K562 (cell line): ENCODE data around the gene CLSTN2. TPM values are rescaled to one million over a fixed set of nuclear protein-coding genes. Genes with fewer than 3 reads are reported as not detected.

Source experiments
- ATAC-seq: fragments of 200-7000 bp; cut with Tn5 transposase; 3 replicates; pipeline ENCODE4 v1.9.1; 2020; ENCODE audit warnings: moderate library complexity
- BruUV-seq: library from RNA; stranded (reverse); fragments of 400-500 nt; replicated peaks from 2 replicates; lab custom pipeline; 2021; lab: Mats Ljungman, UMichigan
- CTCF ChIA-PET: fragments of 300-600 bp; formaldehyde crosslinking; extraction: SDS; loops from one replicate; lab custom pipeline; 2021; ENCODE audit warnings: low intra/inter-chr PET ratio; lab: Yijun Ruan, JAX
- POLR2A ChIA-PET: fragments of 300-600, 350-650 bp; sonication (Branson Sonifier 250); formaldehyde crosslinking; extraction: SDS; loops from one replicate; lab custom pipeline; 2021; ENCODE audit warnings: antibody characterized with exemption, inconsistent platforms; lab: Yijun Ruan, JAX
- DNase-seq, 4 experiments: peaks; one replicate each; pipeline versions ENCODE4 v3.0.0 to v3.0.0-alpha.2; 2011 to 2018; ENCODE audit warnings: low spot score in 3 of 4, mixed read lengths in 3 of 4; ENCODE audit errors: extremely low read depth in 1 of 4
- FAIRE-seq: peaks from 2 replicates; lab custom pipeline; 2011; peaks lifted over from hg19 to GRCh38; lab: Jason Lieb, UNC
- H2AFZ ChIP-seq: 2 replicates; pipeline ENCODE4 v1.6.0; 2011; ENCODE audit warnings: low read depth, low read length, control low read depth, inconsistent platforms
- H3K27ac ChIP-seq: fragments of 200-600 bp; 3 replicates; pipeline ENCODE4 v1.8.0; 2011; ENCODE audit warnings: low read depth, mild to moderate bottlenecking, control low read depth, inconsistent platforms, low read length, moderate library complexity, mixed read lengths; ENCODE audit errors: extremely low read depth
- H3K27me3 ChIP-seq, 2 experiments: fragments of 300-600 bp in 1 of 2; 2 replicates in 1 of 2; 3 replicates in 1 of 2; pipeline versions ENCODE4 v1.6.0 to v1.8.0; 2011; ENCODE audit warnings: inconsistent platforms in 2 of 2, low read length in 2 of 2, mild to moderate bottlenecking in 1 of 2, mixed read lengths in 1 of 2, moderate library complexity in 1 of 2; ENCODE audit not compliant: control insufficient read depth in 2 of 2, insufficient read depth in 2 of 2
- H3K36me3 ChIP-seq: fragments of 300-600 bp; 3 replicates; pipeline ENCODE4 v1.8.0; 2011; ENCODE audit warnings: mild to moderate bottlenecking, low read length, inconsistent platforms; ENCODE audit not compliant: control insufficient read depth, insufficient read depth
- H3K4me1 ChIP-seq, 2 experiments: fragments of 200-600 bp in 1 of 2; replicated peaks in 1 of 2; 2 replicates in 1 of 2; 3 replicates in 1 of 2; pipeline versions ENCODE4 v1.5.1 to v1.8.0; 2011; ENCODE audit warnings: inconsistent platforms in 2 of 2, low read length in 2 of 2, mild to moderate bottlenecking in 1 of 2, mixed read lengths in 1 of 2, moderate library complexity in 1 of 2; ENCODE audit not compliant: control insufficient read depth in 2 of 2, insufficient read depth in 2 of 2
- H3K4me2 ChIP-seq: 2 replicates; pipeline ENCODE4 v1.6.1; 2011; ENCODE audit warnings: low read length, control low read depth, inconsistent platforms, mixed read lengths; ENCODE audit not compliant: insufficient read depth
- H3K4me3 ChIP-seq: fragments of 200-600 bp; sonication (generic), shearing (Covaris generic); 2 replicates; pipeline ENCODE4 v1.5.1; 2016; ENCODE audit warnings: control low read depth, inconsistent platforms
- H3K79me2 ChIP-seq: fragments of 200-600 bp; 3 replicates; pipeline ENCODE4 v1.8.0; 2011; ENCODE audit warnings: low read length, inconsistent platforms; ENCODE audit not compliant: control insufficient read depth, insufficient read depth
- H3K9ac ChIP-seq, 2 experiments: 2 replicates each; pipeline versions ENCODE4 v1.6.0 to v1.6.1; 2011; ENCODE audit warnings: low read depth in 2 of 2, low read length in 2 of 2, control low read depth in 1 of 2, inconsistent platforms in 1 of 2, mild to moderate bottlenecking in 1 of 2, mixed read lengths in 1 of 2; ENCODE audit not compliant: insufficient read depth in 1 of 2
- H3K9me1 ChIP-seq: one replicate; pipeline ENCODE4 v1.6.0; 2011; ENCODE audit warnings: inconsistent platforms, mild to moderate bottlenecking, low read length, moderate library complexity; ENCODE audit not compliant: control insufficient read depth, insufficient read depth
- H3K9me3 ChIP-seq: replicated peaks from 2 replicates; pipeline ENCODE4 v1.5.1; 2011; ENCODE audit warnings: low read depth, low read length, inconsistent platforms; ENCODE audit not compliant: control insufficient read depth, insufficient read depth
- H4K20me1 ChIP-seq: replicated peaks from 2 replicates; pipeline ENCODE4 v1.6.1; 2011; ENCODE audit warnings: low read length, inconsistent platforms, mixed read lengths; ENCODE audit not compliant: control insufficient read depth, insufficient read depth
- CXXC5 ChIP-seq: fragments of 250-450 bp; sonication (Bioruptor Pico); IDR thresholded peaks from 2 replicates; pipeline ENCODE4 v1.8.0; 2022; ENCODE audit warnings: inconsistent platforms, mild to moderate bottlenecking, moderate library complexity
- MTA3 ChIP-seq: fragments of 450-650 bp; formaldehyde crosslinking; IDR thresholded peaks from 2 replicates; pipeline ENCODE4 v1.6.1; 2017; ENCODE audit warnings: mild to moderate bottlenecking, borderline replicate concordance
- RAD21 ChIP-seq, 2 experiments: fragments of 250-450 bp in 1 of 2; fragments of 450-650 bp in 1 of 2; sonication (Bioruptor Pico) in 1 of 2; formaldehyde crosslinking in 1 of 2; IDR thresholded peaks in 1 of 2; conservative IDR thresholded peaks in 1 of 2; 2 replicates each; pipeline versions ENCODE4 v1.4.0 to v1.8.0; 2020 to 2022; ENCODE audit warnings: mild to moderate bottlenecking in 2 of 2, moderate library complexity in 1 of 2
- RBM17 ChIP-seq: fragments of 200-400 bp; formaldehyde crosslinking; IDR thresholded peaks from 2 replicates; pipeline ENCODE4 v1.6.1; 2017; ENCODE audit warnings: low read depth, mild to moderate bottlenecking, low read length, borderline replicate concordance
- SMAD4 ChIP-seq: fragments of 250-450 bp; sonication (Bioruptor Pico); conservative IDR thresholded peaks from 2 replicates; pipeline ENCODE4 v1.8.0; 2021; ENCODE audit warnings: inconsistent platforms, mild to moderate bottlenecking, moderate library complexity
- SOX6 ChIP-seq: fragments of 450-650 bp; IDR thresholded peaks from 2 replicates; pipeline ENCODE4 v1.6.1; 2014; ENCODE audit warnings: mild to moderate bottlenecking
- SRF ChIP-seq, 2 experiments: fragments of 250-450, 450-650 bp in 1 of 2; sonication (Bioruptor Pico) in 1 of 2; sonication (generic) in 1 of 2; formaldehyde crosslinking; IDR thresholded peaks; 2 replicates each; pipeline versions ENCODE4 v1.5.0 to v1.5.1; 2020 to 2022; ENCODE audit warnings: mild to moderate bottlenecking in 1 of 2, missing genetic modification reagents in 1 of 2
- TAF7 ChIP-seq: fragments of 450-650 bp; IDR thresholded peaks from 2 replicates; pipeline ENCODE4 v1.6.1; 2016; ENCODE audit warnings: missing genetic modification characterization, missing compliant biosample characterization
- THRA ChIP-seq: fragments of 450-650 bp; IDR thresholded peaks from 2 replicates; pipeline ENCODE4 v1.6.1; 2017; ENCODE audit warnings: mild to moderate bottlenecking, moderate library complexity
- TRIM24 ChIP-seq, 2 experiments: fragments of 450-650 bp; IDR thresholded peaks; 2 replicates each; pipeline ENCODE4 v1.6.1; 2016
- XRCC5 ChIP-seq: fragments of 200-400 bp; formaldehyde crosslinking; IDR thresholded peaks from 2 replicates; pipeline ENCODE4 v1.6.1; 2017; ENCODE audit warnings: low read depth, mild to moderate bottlenecking, low read length
- YBX1 ChIP-seq: fragments of 450-650 bp; IDR thresholded peaks from 2 replicates; pipeline ENCODE4 v1.7.1; 2016; ENCODE audit warnings: mild to moderate bottlenecking
- ZKSCAN1 ChIP-seq: fragments of 150-350 bp; IDR thresholded peaks from 2 replicates; pipeline ENCODE4 v1.6.1; 2016; ENCODE audit warnings: low read depth, low read length
- ZNF232 ChIP-seq: sonication (generic); formaldehyde crosslinking; IDR thresholded peaks from 2 replicates; pipeline ENCODE4 v1.8.0; 2022; ENCODE audit warnings: mild to moderate bottlenecking, missing genetic modification reagents
- ZNF274 ChIP-seq: IDR thresholded peaks from 2 replicates; pipeline ENCODE4 v1.6.1; 2011; ENCODE audit warnings: low read depth, mild to moderate bottlenecking, low read length, moderate library complexity, borderline replicate concordance
- ZNF280B ChIP-seq: fragments of 250-450 bp; sonication (Bioruptor Pico); IDR thresholded peaks from 2 replicates; pipeline ENCODE4 v1.5.1; 2021; ENCODE audit warnings: mild to moderate bottlenecking
- ZNF311 ChIP-seq: fragments of 250-450 bp; sonication (Bioruptor Pico); IDR thresholded peaks from 2 replicates; pipeline ENCODE4 v1.4.0; 2020; ENCODE audit warnings: mild to moderate bottlenecking, moderate library complexity
- ZNF561 ChIP-seq: fragments of 450-650 bp; formaldehyde crosslinking; conservative IDR thresholded peaks from 2 replicates; pipeline ENCODE4 v1.4.0; 2020; ENCODE audit warnings: mild to moderate bottlenecking, moderate library complexity
- ZNF668 ChIP-seq: fragments of 250-450 bp; sonication (Bioruptor Pico); IDR thresholded peaks from 2 replicates; pipeline ENCODE4 v1.8.0; 2022; ENCODE audit warnings: mild to moderate bottlenecking, inconsistent platforms
- WGBS: fragments of 100-300 bp; shearing (Covaris generic); methylation state at CpG from one replicate; pipeline ENCODE4 v1.1.6; 2016; ENCODE audit warnings: low coverage, mixed read lengths; ENCODE audit not compliant: insufficient coverage; ENCODE audit errors: missing lambda C conversion rate; 5-methylcytosine and 5-hydroxymethylcytosine counted together
- in situ Hi-C: fragments of 300-500 bp; cut with MboI; formaldehyde crosslinking; loops from 4 replicates; pipeline ENCODE4 v1.15.0; 2018; ENCODE audit warnings: inconsistent platforms, mixed read lengths
- intact Hi-C: fragments of 100-400 bp; cut with micrococcal nuclease; formaldehyde crosslinking; loops from 2 replicates; pipeline ENCODE4 v1.14.2; 2022
- polyA plus RNA-seq, 8 experiments: library from polyadenylated mRNA; depleted of rRNA in 4 of 8; stranded (reverse) in 5 of 8; unstranded in 3 of 8; fragments of >200 nt; fragmentation: Nextera tagmentation in 2 of 8; fragmentation: Illumina TruSeq in 1 of 8; extraction: Ambion mirVana in 2 of 8; extraction: Trizol in 1 of 8; gene quantifications; 2 replicates each; pipeline versions ENCODE4 v1.2.1 to v1.2.3, GENCODE V29; 2011 to 2014; ENCODE audit warnings: inconsistent platforms in 1 of 8, missing spikeins in 1 of 8
- total RNA-seq, 7 experiments: library from RNA; depleted of rRNA in 6 of 7; stranded (reverse); fragments of >200 nt in 6 of 7; fragmentation: Illumina TruSeq in 2 of 7; extraction: Trizol in 2 of 7; gene quantifications; 2 replicates each; pipeline versions ENCODE4 v1.2.1 to v1.2.3, GENCODE V29; 2011 to 2021; ENCODE audit warnings: low replicate concordance in 1 of 7
- TF ChIP-seq, protein P1 (sequence below): fragments of 450-650 bp; IDR thresholded peaks from 2 replicates; pipeline ENCODE4 v1.6.1; 2017; ENCODE audit warnings: antibody characterized with exemption

Gene CLSTN2
- total and polyA plus RNA-seq, 9 of the 15 experiments (the other 6 are each of a cell fraction or from before 2014, with no cell fraction given) = 0.02 to 0.04 (median 0.04) TPM; not detected in 6

DNA sequence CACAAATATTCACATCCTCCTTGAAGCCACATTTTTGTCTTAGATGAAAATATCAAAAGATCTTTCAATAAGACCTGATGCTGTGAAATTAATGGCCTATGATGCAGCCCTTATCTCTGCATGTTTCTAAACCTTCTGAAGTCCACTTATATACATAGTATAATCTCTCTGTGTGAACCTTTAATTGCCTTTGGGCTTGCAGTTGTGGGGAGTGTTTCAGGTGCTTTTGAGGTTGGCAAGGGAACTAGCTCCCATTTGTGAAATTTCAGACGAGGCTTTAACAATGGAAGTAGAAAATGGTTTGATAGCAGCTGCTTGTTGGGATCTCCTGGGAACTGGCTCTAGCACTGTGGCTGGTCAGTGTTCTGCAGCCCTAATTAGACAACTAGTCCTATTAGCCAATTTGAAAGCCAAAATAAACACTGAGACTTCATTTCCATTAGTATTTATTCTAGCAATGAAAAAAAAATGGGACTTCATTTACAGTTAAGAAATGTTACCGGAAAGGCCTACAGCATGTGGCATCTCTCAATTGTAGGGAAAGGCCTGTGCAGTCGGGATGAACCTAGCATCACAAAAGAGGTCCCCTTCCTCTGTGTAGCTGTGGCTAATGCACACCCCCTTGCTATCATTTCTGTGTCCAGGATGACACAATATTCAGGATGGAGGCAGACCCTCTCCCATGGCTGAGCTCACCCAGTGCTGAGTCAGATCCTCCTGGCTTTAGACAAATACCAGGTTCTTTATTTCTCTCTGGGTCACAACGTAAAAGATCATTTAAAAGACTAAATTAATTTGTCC, 602.1 kb downstream of the CLSTN2 start:
- no peak for FAIRE-seq
- in situ Hi-C loops (no loop called here), intact Hi-C loops (no loop called here)
- no peak for DNase-seq
- H3K4me3 ChIP-seq = no peak overlapping the region
- no peak for ATAC-seq
- no peak overlapping the region for H2AFZ ChIP-seq
- H3K79me2 ChIP-seq = no peaks in the 10 kb centered on the region
- H4K20me1 ChIP-seq = no peaks in the 10 kb centered on the region
- H3K36me3 ChIP-seq = no peaks in the 10 kb centered on the region
- CTCF ChIA-PET = no interaction called here
- POLR2A ChIA-PET = no interaction called here
- BruUV-seq = no TSS peak
- H3K4me1 ChIP-seq = no peaks in the 10 kb centered on the region
- no peaks in the 10 kb centered on the region for H3K9me3 ChIP-seq
- TF ChIP-seq CXXC5 = no peak
- no peak for TF ChIP-seq ZKSCAN1
- no peak for TF ChIP-seq ZNF232 (CRISPR knock-in tag)
- no peak for TF ChIP-seq ZNF561
- TF ChIP-seq SMAD4 (CRISPR knock-in tag) = no peak
- no peak for TF ChIP-seq RAD21 (CRISPR knock-in tag; conservative IDR thresholded peaks at IDR 0.05 in 1 of 2, IDR thresholded peaks at IDR 0.05 in 1 of 2)
- TF ChIP-seq TAF7 (tag) = no peak
- no peak for TF ChIP-seq ZNF280B (CRISPR knock-in tag)
- TF ChIP-seq TRIM24 (IDR thresholded peaks at IDR 0.05) = no peak
- no peak for TF ChIP-seq RBM17
- no peak for TF ChIP-seq XRCC5
- no peak for TF ChIP-seq YBX1
- TF ChIP-seq ZNF311 (CRISPR knock-in tag) = no peak
- TF ChIP-seq SRF (CRISPR knock-in tag; IDR thresholded peaks at IDR 0.05) = no peak
- TF ChIP-seq THRA = no peak
- no peak for TF ChIP-seq ZNF274
- no peak for TF ChIP-seq SOX6
- no peak for TF ChIP-seq ZNF668 (CRISPR knock-in tag)
- TF ChIP-seq, protein P1, sequence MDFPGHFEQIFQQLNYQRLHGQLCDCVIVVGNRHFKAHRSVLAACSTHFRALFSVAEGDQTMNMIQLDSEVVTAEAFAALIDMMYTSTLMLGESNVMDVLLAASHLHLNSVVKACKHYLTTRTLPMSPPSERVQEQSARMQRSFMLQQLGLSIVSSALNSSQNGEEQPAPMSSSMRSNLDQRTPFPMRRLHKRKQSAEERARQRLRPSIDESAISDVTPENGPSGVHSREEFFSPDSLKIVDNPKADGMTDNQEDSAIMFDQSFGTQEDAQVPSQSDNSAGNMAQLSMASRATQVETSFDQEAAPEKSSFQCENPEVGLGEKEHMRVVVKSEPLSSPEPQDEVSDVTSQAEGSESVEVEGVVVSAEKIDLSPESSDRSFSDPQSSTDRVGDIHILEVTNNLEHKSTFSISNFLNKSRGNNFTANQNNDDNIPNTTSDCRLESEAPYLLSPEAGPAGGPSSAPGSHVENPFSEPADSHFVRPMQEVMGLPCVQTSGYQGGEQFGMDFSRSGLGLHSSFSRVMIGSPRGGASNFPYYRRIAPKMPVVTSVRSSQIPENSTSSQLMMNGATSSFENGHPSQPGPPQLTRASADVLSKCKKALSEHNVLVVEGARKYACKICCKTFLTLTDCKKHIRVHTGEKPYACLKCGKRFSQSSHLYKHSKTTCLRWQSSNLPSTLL = no peak
- TF ChIP-seq MTA3 = no peak
- H3K27me3 ChIP-seq = no peaks in the 10 kb centered on the region
- H3K4me2 ChIP-seq = no peak overlapping the region
- H3K9me1 ChIP-seq = no peaks in the 10 kb centered on the region
- H3K9ac ChIP-seq = no peak overlapping the region
- no peak overlapping the region for H3K27ac ChIP-seq
- WGBS = 3% methylated on average over 4 of the region's 4 CpGs
